Body of pancreas (tissue), 4 donors: Measurements from ENCODE around the gene PACSIN2. TPM values are rescaled to one million over a fixed set of nuclear protein-coding genes. Genes with fewer than 3 reads are reported as not detected.

Source experiments
- ATAC-seq: fragments of 150-250 bp; one replicate; pipeline ENCODE4 v1.9.1; 2016
- DNase-seq, 4 donors: peaks; one replicate each; pipeline ENCODE4 v3.0.0-alpha.2; 2019
- H3K27ac ChIP-seq, 4 donors: fragments of 200-600 bp; sonication (generic); 1 replicate in 3 of 4; 2 replicates in 1 of 4; pipeline versions ENCODE4 v1.5.1 to v1.6.1; 2016 to 2019; ENCODE audit warnings: mild to moderate bottlenecking in 1 of 4, mixed read lengths in 1 of 4, moderate library complexity in 1 of 4
- H3K27me3 ChIP-seq, 2 donors: fragments of 200-600 bp; sonication (generic); one replicate each; pipeline ENCODE4 v1.6.0; 2016; ENCODE audit warnings: mild to moderate bottlenecking in 1 of 2
- H3K36me3 ChIP-seq, 2 donors: fragments of 200-600 bp; sonication (generic); replicated peaks in 1 of 2; 2 replicates each; pipeline ENCODE4 v1.5.1; 2016; ENCODE audit warnings: low read depth in 2 of 2; ENCODE audit not compliant: insufficient read depth in 1 of 2
- H3K4me1 ChIP-seq: fragments of 200-600 bp; sonication (generic); one replicate; pipeline ENCODE4 v1.6.0; 2016
- H3K4me3 ChIP-seq, 2 donors: fragments of 200-600 bp; sonication (generic); 1 replicate in 1 of 2; 2 replicates in 1 of 2; pipeline ENCODE4 v1.5.1; 2016 to 2019
- H3K9me3 ChIP-seq, 3 donors: fragments of 200-600 bp; sonication (generic); 1 replicate in 2 of 3; 2 replicates in 1 of 3; pipeline ENCODE4 v1.5.1; 2016
- CTCF ChIP-seq, 7 experiments: fragments of 450-650 bp in 4 of 7; fragments of 200-600 bp in 3 of 7; sonication (generic) in 3 of 7; IDR thresholded peaks; one replicate each; pipeline ENCODE4 v1.5.1; 2016 to 2019; ENCODE audit warnings: antibody characterized with exemption in 7 of 7
- POLR2A ChIP-seq, 3 donors: fragments of 450-650 bp; IDR thresholded peaks; one replicate each; pipeline ENCODE4 v1.6.1; 2016; ENCODE audit warnings: antibody characterized with exemption in 3 of 3, mild to moderate bottlenecking in 2 of 3
- WGBS, 2 donors: methylation state at CpG; one replicate each; pipeline ENCODE4 v1.1.5; 2017; 5-methylcytosine and 5-hydroxymethylcytosine counted together
- intact Hi-C: fragments of 100-400 bp; cut with DNase I; formaldehyde crosslinking; loops from one replicate; pipeline ENCODE4 v1.15.1; 2023
- total RNA-seq, 2 donors: library from RNA; depleted of rRNA; stranded (reverse); fragments of >200 nt; gene quantifications; one replicate each; pipeline ENCODE4 v1.1.0, GENCODE V29; 2016

Gene PACSIN2
- total RNA-seq, 2 donors from 2014 or later: 117 to 118 TPM

DNA sequence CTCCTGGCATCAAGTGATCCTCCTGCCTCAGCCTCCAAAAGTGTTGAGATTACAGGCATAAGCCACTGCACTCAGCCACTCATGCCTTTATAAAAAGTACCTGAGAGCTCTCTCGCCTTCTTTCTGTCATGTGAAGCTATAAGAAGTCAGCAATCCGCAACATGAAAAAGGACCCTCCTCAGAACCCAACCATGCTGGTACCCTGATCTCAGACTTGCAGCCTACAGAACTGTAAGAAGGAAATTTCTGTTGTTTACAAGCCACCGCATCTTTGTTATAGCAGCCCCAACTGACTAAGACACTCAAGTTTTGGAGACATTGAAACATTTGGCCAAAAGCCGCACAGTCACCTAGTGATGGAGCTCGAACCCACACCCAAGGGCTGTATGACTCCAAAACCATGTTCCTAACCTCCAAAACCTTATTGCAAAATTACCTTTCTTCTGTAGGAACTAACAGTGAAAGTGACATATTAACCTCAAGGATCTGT, 8.9 kb downstream of the PACSIN2 start:
- 93 to 100% methylated on average over 5 of the region's 5 CpGs for whole genome bisulfite sequencing, 2 donors
- DNase-seq (no peak), ATAC-seq (no peak)
- intact Hi-C loops: loop anchor here (10.0 kb wide), 1 partner anchor 61 kb away; no protein-coding TSS in a partner anchor
- H3K27me3 ChIP-seq: no peaks in the 10 kb centered on the region
- H3K36me3 ChIP-seq: no peaks in the 10 kb centered on the region
- no peak overlapping the region for H3K4me3 ChIP-seq
- TF ChIP-seq CTCF (IDR thresholded peaks at IDR 0.05) (no peak), POLR2A (IDR thresholded peaks at IDR 0.05) (no peak)
- peak overlapping the region; percentile 59 to 92 (median 86) for H3K27ac ChIP-seq
- H3K4me1 ChIP-seq: peaks cover 97% of the 10 kb centered on the region
- no peaks in the 10 kb centered on the region for H3K9me3 ChIP-seq

DNA sequence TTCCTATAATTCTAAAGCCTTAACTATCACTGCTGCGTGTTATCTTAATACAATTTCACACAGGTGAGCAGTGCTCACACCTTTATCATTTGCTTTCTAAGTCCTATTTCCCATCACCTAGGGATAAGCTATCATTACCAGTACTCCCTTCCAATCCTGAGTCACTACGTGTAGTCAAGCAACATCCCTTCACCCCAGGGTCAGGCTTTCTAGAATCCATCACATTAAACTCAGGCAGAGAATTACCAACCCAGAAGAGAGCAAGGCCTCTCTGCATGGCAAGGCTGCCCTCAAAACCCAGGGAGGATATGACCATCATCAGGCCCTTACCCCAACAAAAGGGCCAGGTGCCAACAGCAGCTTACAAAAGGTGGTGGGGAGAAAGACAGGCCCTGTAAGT, 9.8 kb downstream of the PACSIN2 start:
- no peak for TF ChIP-seq CTCF (IDR thresholded peaks at IDR 0.05)
- TF ChIP-seq POLR2A (IDR thresholded peaks at IDR 0.05): no peak
- intact Hi-C loops: loop anchor here (10.0 kb wide), 1 partner anchor 60 kb away; no protein-coding TSS in a partner anchor
- Histone ChIP-seq H3K4me1 (peaks cover 97% of the 10 kb centered on the region), H3K27me3 (no peaks in the 10 kb centered on the region), H3K9me3 (no peaks in the 10 kb centered on the region), H3K4me3 (no peak overlapping the region), H3K27ac (peak overlapping the region in 3 of 4 donors; percentile 39 to 87 (median 85)), H3K36me3 (no peaks in the 10 kb centered on the region)
- DNase-seq (no peak), ATAC-seq (no peak)
- WGBS, 2 donors: 33% methylated on average over 2 of the region's 2 CpGs

GRCh38 chr22:43004362-43005035, 10.4 kb downstream of the PACSIN2 start:
- TF ChIP-seq POLR2A (IDR thresholded peaks at IDR 0.05): no peak
- TF ChIP-seq CTCF (IDR thresholded peaks at IDR 0.05): no peak
- Histone ChIP-seq H3K27me3 (no peaks in the 10 kb centered on the region), H3K27ac (peak overlapping the region in 3 of 4 donors; percentile 36 to 87 (median 39)), H3K9me3 (no peaks in the 10 kb centered on the region), H3K4me1 (peaks cover 97% of the 10 kb centered on the region), H3K36me3 (no peaks in the 10 kb centered on the region), H3K4me3 (no peak overlapping the region)
- no peak for ATAC-seq
- peak in 1 of 4 donors; percentile 45 for DNase-seq
- intact Hi-C loops: loop anchor here (10.0 kb wide), 1 partner anchor 60 kb away; no protein-coding TSS in a partner anchor
- 38 to 50% methylated on average over 11 to 13 of the region's 13 CpGs for WGBS, 2 donors

GRCh38 chr22:43002202-43002586, 12.8 kb downstream of the PACSIN2 start:
- Histone ChIP-seq H3K4me1 (peaks cover 91% of the 10 kb centered on the region), H3K27ac (peak overlapping the region in 3 of 4 donors; percentile 50 to 61 (median 52)), H3K36me3 (no peaks in the 10 kb centered on the region), H3K4me3 (no peak overlapping the region), H3K27me3 (no peaks in the 10 kb centered on the region), H3K9me3 (no peaks in the 10 kb centered on the region)
- TF ChIP-seq POLR2A (IDR thresholded peaks at IDR 0.05) (no peak), CTCF (IDR thresholded peaks at IDR 0.05) (no peak)
- DNase-seq: no peak
- 26 to 38% methylated on average over 5 of the region's 5 CpGs for WGBS, 2 donors
- intact Hi-C loops: loop anchor here (10.0 kb wide), 1 partner anchor 57 kb away; no protein-coding TSS in a partner anchor
- ATAC-seq: no peak
